OCI-LY7 (cell line): ENCODE results near the gene EIF4G1. TPM values are rescaled to one million over a fixed set of nuclear protein-coding genes. Genes with fewer than 3 reads are reported as not detected.

Experiments used
- BruUV-seq: library from RNA; stranded (reverse); fragments of 400-500 nt; replicated peaks from 2 replicates; lab custom pipeline; 2021; lab: Mats Ljungman, UMichigan
- CTCF ChIA-PET: fragments of 300-600 bp; sonication (Branson Sonifier 250); formaldehyde crosslinking; loops from one replicate; lab custom pipeline; 2022; ENCODE audit warnings: antibody characterized with exemption; ENCODE audit not compliant: unreplicated experiment; lab: Charles Lee
- POLR2A ChIA-PET: fragments of 300-600 bp; sonication (Branson Sonifier 250); formaldehyde crosslinking; loops from one replicate; lab custom pipeline; 2022; ENCODE audit warnings: antibody characterized with exemption; lab: Charles Lee
- DNase-seq: peaks from one replicate; pipeline ENCODE4 v3.0.0-alpha.2; 2015; ENCODE audit warnings: low spot score
- H2AFZ ChIP-seq: fragments of 200-600 bp; sonication (generic), shearing (Covaris generic); 2 replicates; pipeline ENCODE4 v1.6.1; 2014; ENCODE audit warnings: mild to moderate bottlenecking, antibody characterized with exemption, low read length, moderate library complexity
- H3K27ac ChIP-seq: fragments of 200-600 bp; sonication (generic); 2 replicates; pipeline ENCODE4 v1.5.1; 2014; ENCODE audit warnings: mixed run types, low read depth, mild to moderate bottlenecking, moderate library complexity, low read length, inconsistent platforms; ENCODE audit not compliant: poor library complexity, severe bottlenecking
- H3K36me3 ChIP-seq: fragments of 200-600 bp; sonication (generic); 2 replicates; pipeline ENCODE4 v1.6.1; 2014; ENCODE audit warnings: mild to moderate bottlenecking, antibody characterized with exemption, low read length, moderate library complexity, mixed read lengths; ENCODE audit not compliant: insufficient read depth
- H3K4me1 ChIP-seq: fragments of 200-600 bp; sonication (generic); 2 replicates; pipeline ENCODE4 v1.5.1; 2014; ENCODE audit warnings: mild to moderate bottlenecking, low read length; ENCODE audit not compliant: insufficient read depth, poor library complexity, severe bottlenecking
- H3K4me2 ChIP-seq: fragments of 200-600 bp; sonication (generic); 2 replicates; pipeline ENCODE4 v1.6.1; 2014; ENCODE audit warnings: mild to moderate bottlenecking, low read length
- H3K4me3 ChIP-seq: fragments of 200-600 bp; sonication (generic); 2 replicates; pipeline ENCODE4 v1.5.1; 2014; ENCODE audit warnings: mild to moderate bottlenecking, low read depth, low read length; ENCODE audit not compliant: poor library complexity, severe bottlenecking
- H3K79me2 ChIP-seq: fragments of 200-600 bp; sonication (generic); 2 replicates; pipeline ENCODE4 v1.6.1; 2016; ENCODE audit warnings: low read depth, mild to moderate bottlenecking, low read length, moderate library complexity, mixed read lengths; ENCODE audit not compliant: insufficient read depth
- H3K9me2 ChIP-seq: fragments of 200-600 bp; sonication (generic); 2 replicates; pipeline ENCODE4 v1.6.1; 2016; ENCODE audit warnings: mild to moderate bottlenecking, low read length, mixed read lengths; ENCODE audit not compliant: insufficient read depth
- H3K9me3 ChIP-seq: fragments of 200-600 bp; sonication (generic); 2 replicates; pipeline ENCODE4 v1.6.1; 2014; ENCODE audit warnings: mild to moderate bottlenecking, mixed run types, low read length, mixed read lengths
- H4K20me1 ChIP-seq: fragments of 200-600 bp; sonication (generic); 2 replicates; pipeline ENCODE4 v1.6.1; 2014; ENCODE audit warnings: mild to moderate bottlenecking, antibody characterized with exemption, low read length, moderate library complexity, mixed read lengths; ENCODE audit not compliant: insufficient read depth
- CTCF ChIP-seq: fragments of 200-600 bp; sonication (generic); conservative IDR thresholded peaks from 2 replicates; pipeline ENCODE4 v1.5.1; 2014; ENCODE audit warnings: mild to moderate bottlenecking, antibody characterized with exemption, low read length, moderate library complexity, mixed read lengths
- EZH2phosphoT487 ChIP-seq: fragments of 200-600 bp; sonication (generic); IDR thresholded peaks from 2 replicates; pipeline ENCODE4 v1.6.1; 2018; ENCODE audit warnings: low read depth, borderline replicate concordance, mild to moderate bottlenecking, mixed run types, antibody characterized with exemption, low read length, moderate library complexity, mixed read lengths
- intact Hi-C: fragments of 100-400 bp; cut with micrococcal nuclease; formaldehyde crosslinking; loops from one replicate; pipeline ENCODE4 v1.10.0; 2022; ENCODE audit not compliant: unreplicated experiment
- total RNA-seq, 2 experiments: library from RNA; depleted of rRNA in 1 of 2; stranded (reverse); fragments of >200 nt in 1 of 2; shearing (Covaris generic) in 1 of 2; gene quantifications; 2 replicates each; pipeline ENCODE4 v1.2.3, GENCODE V29; 2014 to 2022

EIF4G1 gene
- total RNA-seq, 2 experiments from 2014 or later, result 245 to 412 TPM

GRCh38 chr3:184361532-184361931, 47.1 kb downstream of the EIF4G1 start, which contains the start of the genes CLCN2 and POLR2H:
TSS of gene CLCN2 (minus strand) at chr3:184361605. CDS start at chr3:184361479, 126 bp downstream.
TSS of gene POLR2H (plus strand) at chr3:184361710. CDS start at chr3:184363493, 1,783 bp downstream.
- BruUV-seq, result no TSS peak
- peak within 1 kb of the TSS; percentile 74; the same call in 1 of the 2 replicates for H2AFZ ChIP-seq
- peaks cover 19% of the 10 kb centered on the region; the same call in 1 of the 2 replicates for H3K79me2 ChIP-seq
- peak within 1 kb of the TSS; percentile 97 for H3K4me3 ChIP-seq
- no peaks in the 10 kb centered on the region; the same call in 1 of the 2 replicates for H4K20me1 ChIP-seq
- H3K9me2 ChIP-seq, result no peaks in the 10 kb centered on the region
- ChIA-PET POLR2A (interaction anchor here (0.6 to 1.0 kb wide), 2 partner anchors 13 to 1226 kb away, joined by 3 to 7 read pairs; no protein-coding TSS in a partner anchor), CTCF (interaction anchor here (0.8 kb wide), 1 partner anchor 10 kb away, joined by 5 read pairs; no protein-coding TSS in a partner anchor)
- H3K36me3 ChIP-seq, result peaks cover 17% of the 10 kb centered on the region
- peak within 1 kb of the TSS; percentile 84 for H3K4me2 ChIP-seq
- peak within 1 kb of the TSS; percentile 54 for H3K27ac ChIP-seq
- peak; percentile 75 for DNase-seq
- intact Hi-C loops, result loop anchor here (5.0 kb wide), 2 partner anchors 224 to 934 kb away; partner anchors contain the start of genes EIF2B5 and MCF2L2
- H3K4me1 ChIP-seq, result peaks cover 23% of the 10 kb centered on the region
- no peak for TF ChIP-seq EZH2phosphoT487
- no peak for TF ChIP-seq CTCF
- no peaks in the 10 kb centered on the region for H3K9me3 ChIP-seq

GRCh38 chr3:184361932-184362667, 47.7 kb downstream of the EIF4G1 start:
- ChIA-PET CTCF (interaction anchor here (0.6 to 0.8 kb wide), 2 partner anchors 9 to 447 kb away, joined by 3 to 5 read pairs; no protein-coding TSS in a partner anchor), POLR2A (interaction anchor here (0.6 kb wide), 3 partner anchors 46 to 1959 kb away, joined by 3 to 5 read pairs (median 4); no protein-coding TSS in a partner anchor)
- Histone ChIP-seq H3K36me3 (peaks cover 23% of the 10 kb centered on the region), H2AFZ (peak overlapping the region; percentile 74; the same call in 1 of the 2 replicates), H3K79me2 (peaks cover 19% of the 10 kb centered on the region; the same call in 1 of the 2 replicates), H3K9me3 (no peaks in the 10 kb centered on the region), H3K27ac (peak overlapping the region; percentile 54), H3K4me3 (peak overlapping the region; percentile 97), H3K4me2 (peak overlapping the region; percentile 84), H3K9me2 (no peaks in the 10 kb centered on the region), H4K20me1 (no peaks in the 10 kb centered on the region; the same call in 1 of the 2 replicates), H3K4me1 (peaks cover 23% of the 10 kb centered on the region)
- peak; percentile 54 for DNase-seq
- intact Hi-C loops, result loop anchor here (2.0 to 5.0 kb wide), 3 partner anchors 113 to 935 kb away; partner anchors contain the start of genes ALG3, EEF1AKMT4, EIF2B5 and MCF2L2
- no TSS peak for BruUV-seq
- no peak for TF ChIP-seq EZH2phosphoT487
- TF ChIP-seq CTCF, result no peak
